HS-5 (cell line): ENCODE results near the gene CASP2.

ENCODE experiments used
- DNase-seq: peaks from one replicate; pipeline ENCODE4 v3.0.0-alpha.2; 2012; ENCODE audit warnings: low read depth

CASP2 gene

GRCh38 chr7:143334244-143334643 lies 46.1 kb downstream of the CASP2 start:
- DNase-seq, result no peak

GRCh38 chr7:143337216-143337615 lies 49.1 kb downstream of the CASP2 start:
- DNase-seq, result no peak

- no peak for DNase-seq
Measured at GRCh38 chr7:143341842-143342241, 53.7 kb downstream of the CASP2 start.

GRCh38 chr7:143343596-143343995 lies 55.4 kb downstream of the CASP2 start:
- DNase-seq, result no peak

- no peak for DNase-seq
Measured at GRCh38 chr7:143345428-143345900, 57.3 kb downstream of the CASP2 start.

GRCh38 chr7:143346018-143346417 lies 57.9 kb downstream of the CASP2 start:
- DNase-seq, result no peak

- no peak for DNase-seq
Measured at GRCh38 chr7:143347950-143348349, 59.8 kb downstream of the CASP2 start.

GRCh38 chr7:143351060-143351459 lies 62.9 kb downstream of the CASP2 start:
- DNase-seq, result no peak

GRCh38 chr7:143351574-143351973 lies 63.4 kb downstream of the CASP2 start:
- no peak for DNase-seq

- no peak for DNase-seq
Measured at GRCh38 chr7:143352531-143353002, 64.4 kb downstream of the CASP2 start.

GRCh38 chr7:143354376-143354775 lies 66.2 kb downstream of the CASP2 start:
- no peak for DNase-seq

- no peak for DNase-seq
Measured at GRCh38 chr7:143354965-143355364, 66.8 kb downstream of the CASP2 start.

GRCh38 chr7:143355450-143356385 lies 67.6 kb downstream of the CASP2 start:
- DNase-seq, result no peak

- no peak for DNase-seq
Measured at GRCh38 chr7:143356414-143357050, 68.4 kb downstream of the CASP2 start.
